Hepatocyte (in vitro differentiated cells): Measurements from ENCODE around the gene RNF125. TPM values are rescaled to one million over a fixed set of nuclear protein-coding genes. Genes with fewer than 3 reads are reported as not detected.

Experiments used
- DNase-seq: peaks from one replicate; pipeline ENCODE4 v3.0.0-alpha.2; 2016; ENCODE audit warnings: low spot score
- H2AFZ ChIP-seq: fragments of 200-600 bp; sonication (generic); 2 replicates; pipeline ENCODE4 v1.6.0; 2016; ENCODE audit warnings: antibody characterized with exemption, mild to moderate bottlenecking
- H3K27ac ChIP-seq: fragments of 200-600 bp; sonication (generic); 2 replicates; pipeline ENCODE4 v1.5.1; 2016; ENCODE audit warnings: mild to moderate bottlenecking
- H3K27me3 ChIP-seq: fragments of 200-600 bp; sonication (generic); 2 replicates; pipeline ENCODE4 v1.6.1; 2016
- H3K36me3 ChIP-seq: fragments of 200-600 bp; sonication (generic); replicated peaks from 2 replicates; pipeline ENCODE4 v1.5.1; 2016; ENCODE audit warnings: low read depth; ENCODE audit not compliant: insufficient read depth
- H3K4me1 ChIP-seq: fragments of 200-600 bp; sonication (generic); 2 replicates; pipeline ENCODE4 v1.5.1; 2016; ENCODE audit warnings: mild to moderate bottlenecking, moderate library complexity; ENCODE audit not compliant: insufficient read depth
- H3K4me2 ChIP-seq: fragments of 200-600 bp; sonication (generic); 2 replicates; pipeline ENCODE4 v1.6.0; 2016
- H3K4me3 ChIP-seq: fragments of 200-600 bp; sonication (generic); 2 replicates; pipeline ENCODE4 v1.5.1; 2016; ENCODE audit warnings: mild to moderate bottlenecking
- H3K79me2 ChIP-seq: fragments of 200-600 bp; sonication (generic); 2 replicates; pipeline ENCODE4 v1.6.0; 2017; ENCODE audit warnings: mild to moderate bottlenecking
- H3K9me2 ChIP-seq: fragments of 200-600 bp; sonication (generic); replicated peaks from 2 replicates; pipeline ENCODE4 v1.6.0; 2017; ENCODE audit warnings: mild to moderate bottlenecking; ENCODE audit not compliant: insufficient read depth
- H3K9me3 ChIP-seq: fragments of 200-600 bp; sonication (generic); 2 replicates; pipeline ENCODE4 v1.5.1; 2016; ENCODE audit warnings: low read depth, mild to moderate bottlenecking
- H4K20me1 ChIP-seq: fragments of 200-600 bp; sonication (generic); 2 replicates; pipeline ENCODE4 v1.6.0; 2016; ENCODE audit warnings: mild to moderate bottlenecking; ENCODE audit not compliant: insufficient read depth, poor library complexity, severe bottlenecking
- CTCF ChIP-seq: fragments of 200-600 bp; sonication (generic); IDR thresholded peaks from 2 replicates; pipeline ENCODE4 v1.5.1; 2016; ENCODE audit warnings: antibody characterized with exemption, mild to moderate bottlenecking; ENCODE audit not compliant: poor library complexity
- EZH2 ChIP-seq: fragments of 200-600 bp; sonication (generic); IDR thresholded peaks from 2 replicates; pipeline ENCODE4 v1.6.1; 2016; ENCODE audit warnings: antibody characterized with exemption, mild to moderate bottlenecking, borderline replicate concordance
- EZH2phosphoT487 ChIP-seq: fragments of 200-600 bp; sonication (generic); IDR thresholded peaks from one replicate; pipeline ENCODE4 v1.6.1; 2018; ENCODE audit warnings: antibody characterized with exemption, mild to moderate bottlenecking, low read depth, moderate library complexity; ENCODE audit not compliant: unreplicated experiment, severe bottlenecking
- WGBS: methylation state at CpG from one replicate; pipeline ENCODE4 v1.1.6; 2016; ENCODE audit warnings: low lambda C conversion rate; ENCODE audit errors: missing lambda C conversion rate; 5-methylcytosine and 5-hydroxymethylcytosine counted together
- polyA plus RNA-seq: library from polyadenylated mRNA; unstranded; fragments of >200 nt; fragmentation: Nextera tagmentation; extraction: Ambion mirVana; gene quantifications from 2 replicates; pipeline ENCODE4 v1.2.1, GENCODE V29; 2016
- total RNA-seq: library from RNA; depleted of rRNA; stranded (reverse); fragments of >200 nt; gene quantifications from 2 replicates; pipeline ENCODE4 v1.2.3, GENCODE V29; 2014

RNF125 gene
- total and polyA plus RNA-seq, 2 experiments from 2014 or later = 0.64 to 1.1 TPM

GRCh38 chr18:32095900-32096229 is 77.2 kb downstream of the RNF125 start:
- WGBS = 80% methylated on average over 4 of the region's 4 CpGs
- no peaks in the 10 kb centered on the region for H3K4me1 ChIP-seq
- H3K79me2 ChIP-seq = peaks cover 79% of the 10 kb centered on the region
- H3K27ac ChIP-seq = no peak overlapping the region
- no peaks in the 10 kb centered on the region for H3K9me2 ChIP-seq
- H3K9me3 ChIP-seq = no peaks in the 10 kb centered on the region
- peaks cover 27% of the 10 kb centered on the region for H4K20me1 ChIP-seq
- TF ChIP-seq EZH2 (no peak), EZH2phosphoT487 (no peak), CTCF (no peak)
- no peak for DNase-seq
- no peaks in the 10 kb centered on the region for H3K27me3 ChIP-seq
- H3K36me3 ChIP-seq = no peaks in the 10 kb centered on the region
- no peak overlapping the region for H3K4me3 ChIP-seq
- H2AFZ ChIP-seq = no peak overlapping the region
- H3K4me2 ChIP-seq = no peak overlapping the region

GRCh38 chr18:32096946-32097345 is 78.3 kb downstream of the RNF125 start:
- H3K27me3 ChIP-seq = no peaks in the 10 kb centered on the region
- H3K9me3 ChIP-seq = no peaks in the 10 kb centered on the region
- no peak overlapping the region for H3K27ac ChIP-seq
- TF ChIP-seq CTCF (no peak), EZH2phosphoT487 (no peak), EZH2 (no peak)
- peaks cover 89% of the 10 kb centered on the region for H3K79me2 ChIP-seq
- H3K4me2 ChIP-seq = no peak overlapping the region
- no peaks in the 10 kb centered on the region for H3K36me3 ChIP-seq
- H2AFZ ChIP-seq = no peak overlapping the region
- no peak for DNase-seq
- no peaks in the 10 kb centered on the region for H3K9me2 ChIP-seq
- no peak overlapping the region for H3K4me3 ChIP-seq
- H4K20me1 ChIP-seq = peaks cover 27% of the 10 kb centered on the region
- no peaks in the 10 kb centered on the region for H3K4me1 ChIP-seq
- WGBS = 91% methylated on average over 2 of the region's 2 CpGs

GRCh38 chr18:32104516-32104915 is 85.9 kb downstream of the RNF125 start:
- WGBS = 93% methylated on average over 2 of the region's 2 CpGs
- DNase-seq = no peak
- no peak overlapping the region for H3K4me3 ChIP-seq
- no peak overlapping the region for H3K4me2 ChIP-seq
- H3K36me3 ChIP-seq = no peaks in the 10 kb centered on the region
- no peaks in the 10 kb centered on the region for H3K9me2 ChIP-seq
- TF ChIP-seq EZH2phosphoT487 (no peak), CTCF (no peak), EZH2 (no peak)
- no peaks in the 10 kb centered on the region for H3K27me3 ChIP-seq
- peaks cover 98% of the 10 kb centered on the region for H3K79me2 ChIP-seq
- H2AFZ ChIP-seq = no peak overlapping the region
- H3K9me3 ChIP-seq = no peaks in the 10 kb centered on the region
- peaks cover 11% of the 10 kb centered on the region for H4K20me1 ChIP-seq
- H3K27ac ChIP-seq = no peak overlapping the region
- H3K4me1 ChIP-seq = no peaks in the 10 kb centered on the region

GRCh38 chr18:32110005-32110404 is 91.4 kb downstream of the RNF125 start:
- no peaks in the 10 kb centered on the region for H3K9me3 ChIP-seq
- H4K20me1 ChIP-seq = peaks cover 24% of the 10 kb centered on the region
- H3K4me3 ChIP-seq = no peak overlapping the region
- WGBS = 98% methylated on average over 3 of the region's 3 CpGs
- no peaks in the 10 kb centered on the region for H3K4me1 ChIP-seq
- H2AFZ ChIP-seq = no peak overlapping the region
- TF ChIP-seq EZH2 = no peak
- TF ChIP-seq CTCF = no peak
- no peak for TF ChIP-seq EZH2phosphoT487
- H3K27ac ChIP-seq = no peak overlapping the region
- peaks cover 87% of the 10 kb centered on the region for H3K79me2 ChIP-seq
- DNase-seq = no peak
- no peak overlapping the region for H3K4me2 ChIP-seq
- no peaks in the 10 kb centered on the region for H3K27me3 ChIP-seq
- H3K36me3 ChIP-seq = no peaks in the 10 kb centered on the region
- H3K9me2 ChIP-seq = no peaks in the 10 kb centered on the region
